ENCODE measurements around the gene PAK4. TPM values are rescaled to one million over a fixed set of nuclear protein-coding genes. Genes with fewer than 3 reads are reported as not detected.
"Not testable (repeated sequence)": the region's sequence is repeated elsewhere in the genome, so short reads cannot be mapped to it uniquely, and the experiment has no call there.

The PAK4 gene
- total RNA-seq, 1 experiment from 2014 or later = 1.7 TPM

- Histone ChIP-seq H3K9me3 (ENCODE audit: low read length) (no peaks in the 10 kb centered on the region), H3K4me2 (ENCODE audit: low read depth, low read length, poor library complexity, severe bottlenecking) (no peak within 1 kb of the TSS), H3K27me3 (ENCODE audit: low read length) (no peaks in the 10 kb centered on the region), H3K4me1 (ENCODE audit: low read length) (peaks cover 2% of the 10 kb centered on the region; the same call in 1 of the 2 replicates), H3K27ac (ENCODE audit: low read length) (no peak within 1 kb of the TSS), H3K4me3 (ENCODE audit: low read length) (no peak within 1 kb of the TSS), H3K36me3 (ENCODE audit: insufficient read depth, low read length) (no peaks in the 10 kb centered on the region), H3K9ac (ENCODE audit: low read length) (no peak within 1 kb of the TSS), H3K79me2 (ENCODE audit: low read length) (no peaks in the 10 kb centered on the region), H4K20me1 (ENCODE audit: insufficient read depth, low read depth, low read length) (no peaks in the 10 kb centered on the region), H3K9me2 (replicated peaks; ENCODE audit: insufficient read depth, low read length) (no peaks in the 10 kb centered on the region), H2AFZ (ENCODE audit: low read length) (no peak within 1 kb of the TSS)
- no peak for DNase-seq
Measured at GRCh38 chr19:39083983-39084731, 41.4 kb upstream of the PAK4 start, which contains the start of gene ACP7. TSS of gene ACP7 (plus strand) at chr19:39084368. CDS start at chr19:39085270, 902 bp downstream.

GRCh38 chr19:39084732-39085080 lies 40.9 kb upstream of the PAK4 start:
- H3K9me2 ChIP-seq (replicated peaks; ENCODE audit: insufficient read depth, low read length) = no peaks in the 10 kb centered on the region
- H3K27me3 ChIP-seq (ENCODE audit: low read length) = no peaks in the 10 kb centered on the region
- H3K79me2 ChIP-seq (ENCODE audit: low read length) = no peaks in the 10 kb centered on the region
- no peak overlapping the region for H2AFZ ChIP-seq (ENCODE audit: low read length)
- no peak overlapping the region for H3K9ac ChIP-seq (ENCODE audit: low read length)
- no peak overlapping the region for H3K27ac ChIP-seq (ENCODE audit: low read length)
- H3K36me3 ChIP-seq (ENCODE audit: insufficient read depth, low read length) = no peaks in the 10 kb centered on the region
- no peak overlapping the region for H3K4me2 ChIP-seq (ENCODE audit: low read depth, low read length, poor library complexity, severe bottlenecking)
- H3K4me3 ChIP-seq (ENCODE audit: low read length) = no peak overlapping the region
- H3K4me1 ChIP-seq (ENCODE audit: low read length) = peaks cover 2% of the 10 kb centered on the region; the same call in 1 of the 2 replicates
- no peaks in the 10 kb centered on the region for H4K20me1 ChIP-seq (ENCODE audit: insufficient read depth, low read depth, low read length)
- no peak for DNase-seq
- no peaks in the 10 kb centered on the region for H3K9me3 ChIP-seq (ENCODE audit: low read length)

GRCh38 chr19:39085392-39085791 lies 40.2 kb upstream of the PAK4 start:
- Histone ChIP-seq H3K27ac (ENCODE audit: low read length) (no peak overlapping the region), H3K9ac (ENCODE audit: low read length) (no peak overlapping the region), H3K9me3 (ENCODE audit: low read length) (no peaks in the 10 kb centered on the region), H3K36me3 (ENCODE audit: insufficient read depth, low read length) (no peaks in the 10 kb centered on the region), H3K27me3 (ENCODE audit: low read length) (no peaks in the 10 kb centered on the region), H3K79me2 (ENCODE audit: low read length) (no peaks in the 10 kb centered on the region), H2AFZ (ENCODE audit: low read length) (no peak overlapping the region), H3K9me2 (replicated peaks; ENCODE audit: insufficient read depth, low read length) (no peaks in the 10 kb centered on the region), H3K4me3 (ENCODE audit: low read length) (no peak overlapping the region), H3K4me2 (ENCODE audit: low read depth, low read length, poor library complexity, severe bottlenecking) (no peak overlapping the region), H3K4me1 (ENCODE audit: low read length) (peaks cover 1% of the 10 kb centered on the region; the same call in 1 of the 2 replicates), H4K20me1 (ENCODE audit: insufficient read depth, low read depth, low read length) (no peaks in the 10 kb centered on the region)
- no peak for DNase-seq

GRCh38 chr19:39086386-39086785 lies 39.2 kb upstream of the PAK4 start:
- Histone ChIP-seq H4K20me1 (ENCODE audit: insufficient read depth, low read depth, low read length) (no peaks in the 10 kb centered on the region), H3K9ac (ENCODE audit: low read length) (no peak overlapping the region), H3K4me3 (ENCODE audit: low read length) (no peak overlapping the region), H2AFZ (ENCODE audit: low read length) (no peak overlapping the region), H3K27me3 (ENCODE audit: low read length) (no peaks in the 10 kb centered on the region), H3K36me3 (ENCODE audit: insufficient read depth, low read length) (no peaks in the 10 kb centered on the region), H3K9me2 (replicated peaks; ENCODE audit: insufficient read depth, low read length) (no peaks in the 10 kb centered on the region), H3K9me3 (ENCODE audit: low read length) (no peaks in the 10 kb centered on the region), H3K27ac (ENCODE audit: low read length) (no peak overlapping the region), H3K79me2 (ENCODE audit: low read length) (no peaks in the 10 kb centered on the region), H3K4me2 (ENCODE audit: low read depth, low read length, poor library complexity, severe bottlenecking) (no peak overlapping the region), H3K4me1 (ENCODE audit: low read length) (no peaks in the 10 kb centered on the region)
- DNase-seq = no peak

- Histone ChIP-seq H3K36me3 (ENCODE audit: insufficient read depth, low read length) (no peaks in the 10 kb centered on the region), H3K9me3 (ENCODE audit: low read length) (no peaks in the 10 kb centered on the region), H3K9me2 (replicated peaks; ENCODE audit: insufficient read depth, low read length) (no peaks in the 10 kb centered on the region), H3K4me3 (ENCODE audit: low read length) (no peak overlapping the region), H3K4me1 (ENCODE audit: low read length) (no peaks in the 10 kb centered on the region), H3K79me2 (ENCODE audit: low read length) (no peaks in the 10 kb centered on the region), H3K27me3 (ENCODE audit: low read length) (no peaks in the 10 kb centered on the region), H2AFZ (ENCODE audit: low read length) (no peak overlapping the region), H3K4me2 (ENCODE audit: low read depth, low read length, poor library complexity, severe bottlenecking) (no peak overlapping the region), H4K20me1 (ENCODE audit: insufficient read depth, low read depth, low read length) (no peaks in the 10 kb centered on the region), H3K27ac (ENCODE audit: low read length) (no peak overlapping the region), H3K9ac (ENCODE audit: low read length) (no peak overlapping the region)
- DNase-seq = no peak
Measured at GRCh38 chr19:39087907-39088686, 37.5 kb upstream of the PAK4 start.

- H3K9me3 ChIP-seq (ENCODE audit: low read length); H3K4me1 ChIP-seq (ENCODE audit: low read length); H3K4me3 ChIP-seq (ENCODE audit: low read length); DNase-seq; H3K79me2 ChIP-seq (ENCODE audit: low read length); H3K36me3 ChIP-seq (ENCODE audit: insufficient read depth, low read length); H2AFZ ChIP-seq (ENCODE audit: low read length); H3K9me2 ChIP-seq (replicated peaks; ENCODE audit: insufficient read depth, low read length); H4K20me1 ChIP-seq (ENCODE audit: insufficient read depth, low read depth, low read length); H3K27me3 ChIP-seq (ENCODE audit: low read length); H3K4me2 ChIP-seq (ENCODE audit: low read depth, low read length, poor library complexity, severe bottlenecking); H3K9ac ChIP-seq (ENCODE audit: low read length); H3K27ac ChIP-seq (ENCODE audit: low read length): not testable (repeated sequence)
Measured at GRCh38 chr19:39090016-39090415, 35.6 kb upstream of the PAK4 start.

GRCh38 chr19:39090881-39091280 lies 34.7 kb upstream of the PAK4 start:
- no peak for DNase-seq
- no peaks in the 10 kb centered on the region for H3K36me3 ChIP-seq (ENCODE audit: insufficient read depth, low read length)
- no peak overlapping the region for H2AFZ ChIP-seq (ENCODE audit: low read length)
- no peaks in the 10 kb centered on the region for H3K9me2 ChIP-seq (replicated peaks; ENCODE audit: insufficient read depth, low read length)
- no peaks in the 10 kb centered on the region for H4K20me1 ChIP-seq (ENCODE audit: insufficient read depth, low read depth, low read length)
- no peak overlapping the region for H3K27ac ChIP-seq (ENCODE audit: low read length)
- no peak overlapping the region for H3K4me3 ChIP-seq (ENCODE audit: low read length)
- no peaks in the 10 kb centered on the region for H3K79me2 ChIP-seq (ENCODE audit: low read length)
- no peak overlapping the region for H3K4me2 ChIP-seq (ENCODE audit: low read depth, low read length, poor library complexity, severe bottlenecking)
- no peak overlapping the region for H3K9ac ChIP-seq (ENCODE audit: low read length)
- H3K4me1 ChIP-seq (ENCODE audit: low read length) = no peaks in the 10 kb centered on the region
- no peaks in the 10 kb centered on the region for H3K9me3 ChIP-seq (ENCODE audit: low read length)
- H3K27me3 ChIP-seq (ENCODE audit: low read length) = no peaks in the 10 kb centered on the region

GRCh38 chr19:39095799-39096540 lies 29.6 kb upstream of the PAK4 start:
- not testable (repeated sequence) for H3K9ac ChIP-seq (ENCODE audit: low read length); H3K9me2 ChIP-seq (replicated peaks; ENCODE audit: insufficient read depth, low read length); H3K36me3 ChIP-seq (ENCODE audit: insufficient read depth, low read length); DNase-seq; H3K4me3 ChIP-seq (ENCODE audit: low read length); H3K27ac ChIP-seq (ENCODE audit: low read length); H4K20me1 ChIP-seq (ENCODE audit: insufficient read depth, low read depth, low read length); H3K4me2 ChIP-seq (ENCODE audit: low read depth, low read length, poor library complexity, severe bottlenecking); H3K79me2 ChIP-seq (ENCODE audit: low read length); H3K4me1 ChIP-seq (ENCODE audit: low read length); H2AFZ ChIP-seq (ENCODE audit: low read length); H3K27me3 ChIP-seq (ENCODE audit: low read length); H3K9me3 ChIP-seq (ENCODE audit: low read length)
